GM15510 (cell line): Measurements from ENCODE around the gene P4HA3.

Experiments used
- POLR2A ChIP-seq: IDR thresholded peaks from 3 replicates; pipeline ENCODE4 v1.6.1; 2011; ENCODE audit warnings: borderline replicate concordance; ENCODE audit not compliant: insufficient read length; ENCODE audit errors: extremely low read depth

The P4HA3 gene

GRCh38 chr11:74321487-74322188 is 10.2 kb upstream of the P4HA3 start:
- no peak for TF ChIP-seq POLR2A

- TF ChIP-seq POLR2A, result no peak
Observed at GRCh38 chr11:74320538-74320937, 9.1 kb upstream of the P4HA3 start.

GRCh38 chr11:74319139-74319816 is 7.8 kb upstream of the P4HA3 start:
- TF ChIP-seq POLR2A, result no peak

GRCh38 chr11:74318241-74318932 is 6.9 kb upstream of the P4HA3 start:
- TF ChIP-seq POLR2A, result no peak

- TF ChIP-seq POLR2A, result no peak
Observed at GRCh38 chr11:74316772-74317505, 5.5 kb upstream of the P4HA3 start.

- no peak for TF ChIP-seq POLR2A
Observed at GRCh38 chr11:74312326-74312725, 886 bp upstream of the P4HA3 start.

- no peak for TF ChIP-seq POLR2A
Observed at GRCh38 chr11:74310857-74311256, 583 bp downstream of the P4HA3 start.

- no peak for TF ChIP-seq POLR2A
Observed at GRCh38 chr11:74307434-74307833, 4.0 kb downstream of the P4HA3 start.

- TF ChIP-seq POLR2A, result no peak
Observed at GRCh38 chr11:74306435-74307175, 4.8 kb downstream of the P4HA3 start.

- TF ChIP-seq POLR2A, result no peak
Observed at GRCh38 chr11:74299015-74299414, 12.4 kb downstream of the P4HA3 start.

- no peak for TF ChIP-seq POLR2A
Observed at GRCh38 chr11:74297484-74297883, 14.0 kb downstream of the P4HA3 start.

- no peak for TF ChIP-seq POLR2A
Observed at GRCh38 chr11:74288911-74289310, 22.5 kb downstream of the P4HA3 start.

GRCh38 chr11:74288161-74288560 is 23.3 kb downstream of the P4HA3 start:
- no peak for TF ChIP-seq POLR2A

- no peak for TF ChIP-seq POLR2A
Observed at GRCh38 chr11:74284466-74284865, 27.0 kb downstream of the P4HA3 start.
